ENCODE data around the gene PTGES3.

Gene PTGES3

GRCh38 chr12:56682323-56682722, 5.8 kb downstream of the PTGES3 start:
- peak overlapping the region; percentile 45 for H3K4me3 ChIP-seq (ENCODE audit: low read length, poor library complexity, severe bottlenecking)
- peaks cover 2% of the 10 kb centered on the region for H3F3A ChIP-seq (ENCODE audit: low read depth)
- H3K36me3 ChIP-seq (ENCODE audit: insufficient read depth, low read length), result peaks cover 27% of the 10 kb centered on the region; the same call in 1 of the 2 replicates

GRCh38 chr12:56679883-56680575, 8.1 kb downstream of the PTGES3 start:
- no peaks in the 10 kb centered on the region for H3K9me2 ChIP-seq (replicated peaks; ENCODE audit: low read depth, low read length)
- TF ChIP-seq CTCF (conservative IDR thresholded peaks at IDR 0.05; ENCODE audit: low read length) (no peak), EZH2phosphoT487 (IDR thresholded peaks at IDR 0.05; ENCODE audit: borderline replicate concordance) (no peak)
- peaks cover 2% of the 10 kb centered on the region for H3F3A ChIP-seq (ENCODE audit: low read depth)
- H3K79me2 ChIP-seq (ENCODE audit: insufficient read depth, low read length), result peaks cover 100% of the 10 kb centered on the region
- H4K20me1 ChIP-seq (ENCODE audit: insufficient read depth, low read length, poor library complexity, severe bottlenecking), result peaks cover 96% of the 10 kb centered on the region
- no peak overlapping the region for H3K9ac ChIP-seq (ENCODE audit: low read depth, low read length, poor library complexity, severe bottlenecking)
- peaks cover 21% of the 10 kb centered on the region for H3K4me1 ChIP-seq (ENCODE audit: insufficient read depth, low read length, poor library complexity, severe bottlenecking)
- H2AFZ ChIP-seq (ENCODE audit: low read length), result no peak overlapping the region
- no peak overlapping the region for H3K4me3 ChIP-seq (ENCODE audit: low read length, poor library complexity, severe bottlenecking)
- H3K36me3 ChIP-seq (ENCODE audit: insufficient read depth, low read length), result peaks cover 27% of the 10 kb centered on the region; the same call in 1 of the 2 replicates
- H3K9me3 ChIP-seq (ENCODE audit: insufficient read depth, low read depth, low read length), result no peaks in the 10 kb centered on the region
- peak overlapping the region; percentile 30 for H3K4me2 ChIP-seq (ENCODE audit: low read depth, low read length, poor library complexity, severe bottlenecking)
- H3K27me3 ChIP-seq (ENCODE audit: insufficient read depth, low read length, poor library complexity, severe bottlenecking), result no peaks in the 10 kb centered on the region

More at GRCh38 chr12:56682323-56682722, 5.8 kb downstream of the PTGES3 start:
- Histone ChIP-seq H3K9me2 (replicated peaks; ENCODE audit: low read depth, low read length) (no peaks in the 10 kb centered on the region), H3K4me1 (ENCODE audit: insufficient read depth, low read length, poor library complexity, severe bottlenecking) (peaks cover 32% of the 10 kb centered on the region), H2AFZ (ENCODE audit: low read length) (no peak overlapping the region), H3K9me3 (ENCODE audit: insufficient read depth, low read depth, low read length) (no peaks in the 10 kb centered on the region), H3K27me3 (ENCODE audit: insufficient read depth, low read length, poor library complexity, severe bottlenecking) (peaks cover 4% of the 10 kb centered on the region), H3K79me2 (ENCODE audit: insufficient read depth, low read length) (peaks cover 100% of the 10 kb centered on the region), H3K4me2 (ENCODE audit: low read depth, low read length, poor library complexity, severe bottlenecking) (peak overlapping the region; percentile 80), H3K9ac (ENCODE audit: low read depth, low read length, poor library complexity, severe bottlenecking) (peak overlapping the region; percentile 28), H4K20me1 (ENCODE audit: insufficient read depth, low read length, poor library complexity, severe bottlenecking) (peaks cover 93% of the 10 kb centered on the region)
- TF ChIP-seq EZH2phosphoT487 (IDR thresholded peaks at IDR 0.05; ENCODE audit: borderline replicate concordance) (no peak), CTCF (conservative IDR thresholded peaks at IDR 0.05; ENCODE audit: low read length) (no peak)

- TF ChIP-seq CTCF (conservative IDR thresholded peaks at IDR 0.05; ENCODE audit: low read length) (no peak), EZH2phosphoT487 (IDR thresholded peaks at IDR 0.05; ENCODE audit: borderline replicate concordance) (no peak)
- peaks cover 100% of the 10 kb centered on the region for H3K79me2 ChIP-seq (ENCODE audit: insufficient read depth, low read length)
- no peaks in the 10 kb centered on the region for H3K9me3 ChIP-seq (ENCODE audit: insufficient read depth, low read depth, low read length)
- H3F3A ChIP-seq (ENCODE audit: low read depth), result peaks cover 2% of the 10 kb centered on the region
- H3K4me1 ChIP-seq (ENCODE audit: insufficient read depth, low read length, poor library complexity, severe bottlenecking), result peaks cover 12% of the 10 kb centered on the region
- H3K4me3 ChIP-seq (ENCODE audit: low read length, poor library complexity, severe bottlenecking), result no peak overlapping the region
- H2AFZ ChIP-seq (ENCODE audit: low read length), result no peak overlapping the region
- no peaks in the 10 kb centered on the region for H3K27me3 ChIP-seq (ENCODE audit: insufficient read depth, low read length, poor library complexity, severe bottlenecking)
- no peak overlapping the region for H3K4me2 ChIP-seq (ENCODE audit: low read depth, low read length, poor library complexity, severe bottlenecking)
- H3K36me3 ChIP-seq (ENCODE audit: insufficient read depth, low read length), result peaks cover 31% of the 10 kb centered on the region; the same call in 1 of the 2 replicates
- H3K9ac ChIP-seq (ENCODE audit: low read depth, low read length, poor library complexity, severe bottlenecking), result no peak overlapping the region
- no peaks in the 10 kb centered on the region for H3K9me2 ChIP-seq (replicated peaks; ENCODE audit: low read depth, low read length)
- peaks cover 90% of the 10 kb centered on the region for H4K20me1 ChIP-seq (ENCODE audit: insufficient read depth, low read length, poor library complexity, severe bottlenecking)
Measured at GRCh38 chr12:56678852-56679251, 9.2 kb downstream of the PTGES3 start.
